ENCODE measurements around the gene AMBRA1.
"Not testable (repeated sequence)": the region's sequence is repeated elsewhere in the genome, so short reads cannot be mapped to it uniquely, and the experiment has no call there.

The AMBRA1 gene

GRCh38 chr11:46390331-46391171 is 203.3 kb downstream of the AMBRA1 start:
- no peak for DNase-seq

- DNase-seq: peak; percentile 64
Measured at GRCh38 chr11:46389450-46390330, 204.1 kb downstream of the AMBRA1 start.

- DNase-seq: no peak
Measured at GRCh38 chr11:46388619-46389449, 205.0 kb downstream of the AMBRA1 start.

GRCh38 chr11:46387919-46388618 is 205.8 kb downstream of the AMBRA1 start:
- peak; percentile 62 for DNase-seq

GRCh38 chr11:46387456-46387855 is 206.4 kb downstream of the AMBRA1 start:
- no peak for DNase-seq

- DNase-seq: no peak
Measured at GRCh38 chr11:46386674-46387073, 207.1 kb downstream of the AMBRA1 start.

GRCh38 chr11:46386005-46386578 is 207.7 kb downstream of the AMBRA1 start:
- peak; percentile 52 for DNase-seq

- no peak for DNase-seq
Measured at GRCh38 chr11:46385169-46386004, 208.4 kb downstream of the AMBRA1 start.

- DNase-seq: no peak
Measured at GRCh38 chr11:46383974-46384701, 209.7 kb downstream of the AMBRA1 start.

- DNase-seq: no peak
Measured at GRCh38 chr11:46383404-46383758, 210.4 kb downstream of the AMBRA1 start.

GRCh38 chr11:46382646-46383403 is 211.0 kb downstream of the AMBRA1 start:
- DNase-seq: peak; percentile 25

GRCh38 chr11:46381819-46382645 is 211.8 kb downstream of the AMBRA1 start:
- DNase-seq: no peak

- no peak for DNase-seq
Measured at GRCh38 chr11:46381048-46381818, 212.6 kb downstream of the AMBRA1 start, which contains the start of gene MDK. Gene MDK (plus strand): TSS chr11:46381669. CDS start chr11:46382058, 389 bp downstream.

- peak; percentile 44 for DNase-seq
Measured at GRCh38 chr11:46380340-46381047, 213.3 kb downstream of the AMBRA1 start.

GRCh38 chr11:46379482-46380293 is 214.1 kb downstream of the AMBRA1 start:
- not testable (repeated sequence) for DNase-seq

All from MV-4-11 (cell line).